Occipital lobe (tissue), 2 donors: ENCODE results near the gene ERCC2. TPM values are rescaled to one million over a fixed set of nuclear protein-coding genes. Genes with fewer than 3 reads are reported as not detected.

ENCODE experiments used
- DNase-seq: peaks from one replicate; lab custom pipeline; 2025; lab: John Stamatoyannopoulos, UW
- total RNA-seq: library from RNA; depleted of rRNA; stranded (reverse); fragments of >200 nt; gene quantifications from one replicate; pipeline ENCODE4 v1.2.3, GENCODE V29; 2014

Gene ERCC2
- total RNA-seq, 1 donor from 2014 or later: 10.9 TPM

- no peak for DNase-seq
Measured at GRCh38 chr19:45355910-45356309, 14.5 kb downstream of the ERCC2 start.

- DNase-seq: no peak
Measured at GRCh38 chr19:45355402-45355801, 15.0 kb downstream of the ERCC2 start.

- DNase-seq: no peak
Measured at GRCh38 chr19:45354241-45354842, 16.0 kb downstream of the ERCC2 start.

GRCh38 chr19:45352914-45353796 is 17.2 kb downstream of the ERCC2 start:
- no peak for DNase-seq

- DNase-seq: no peak
Measured at GRCh38 chr19:45352471-45352870, 17.9 kb downstream of the ERCC2 start.

- no peak for DNase-seq
Measured at GRCh38 chr19:45352062-45352461, 18.3 kb downstream of the ERCC2 start.

- DNase-seq: no peak
Measured at GRCh38 chr19:45351401-45351952, 18.9 kb downstream of the ERCC2 start.

- no peak for DNase-seq
Measured at GRCh38 chr19:45350477-45351058, 19.8 kb downstream of the ERCC2 start.

GRCh38 chr19:45349430-45349941 is 20.9 kb downstream of the ERCC2 start:
- DNase-seq: no peak

GRCh38 chr19:45349126-45349415 is 21.3 kb downstream of the ERCC2 start:
- no peak for DNase-seq

- no peak for DNase-seq
Measured at GRCh38 chr19:45348367-45349125, 21.8 kb downstream of the ERCC2 start.

- DNase-seq: no peak
Measured at GRCh38 chr19:45347570-45348366, 22.6 kb downstream of the ERCC2 start.

- DNase-seq: no peak
Measured at GRCh38 chr19:45346449-45346848, 23.9 kb downstream of the ERCC2 start.

GRCh38 chr19:45345506-45345860 is 24.9 kb downstream of the ERCC2 start:
- DNase-seq: no peak

- no peak for DNase-seq
Measured at GRCh38 chr19:45344621-45345505, 25.5 kb downstream of the ERCC2 start.

- no peak for DNase-seq
Measured at GRCh38 chr19:45342911-45343310, 27.5 kb downstream of the ERCC2 start.

GRCh38 chr19:45340899-45341453 is 29.4 kb downstream of the ERCC2 start:
- no peak for DNase-seq

GRCh38 chr19:45340232-45340898 is 30.0 kb downstream of the ERCC2 start, which contains the start of gene KLC3:
TSS of gene KLC3 (plus strand) at chr19:45340750. CDS start at chr19:45345542, 4,792 bp downstream.
- DNase-seq: no peak

GRCh38 chr19:45339629-45340028 is 30.7 kb downstream of the ERCC2 start:
- DNase-seq: no peak
